ENCODE data around the gene HAUS7.

The HAUS7 gene

GRCh38 chrX:153450949-153451277, 19.5 kb downstream of the HAUS7 start:
- DNase-seq = no peak

- DNase-seq = no peak
These were observed 20.0 kb downstream of the HAUS7 start for GRCh38 chrX:153450114-153450948.

- DNase-seq = no peak
These were observed 20.8 kb downstream of the HAUS7 start for GRCh38 chrX:153449368-153450113.

DNA sequence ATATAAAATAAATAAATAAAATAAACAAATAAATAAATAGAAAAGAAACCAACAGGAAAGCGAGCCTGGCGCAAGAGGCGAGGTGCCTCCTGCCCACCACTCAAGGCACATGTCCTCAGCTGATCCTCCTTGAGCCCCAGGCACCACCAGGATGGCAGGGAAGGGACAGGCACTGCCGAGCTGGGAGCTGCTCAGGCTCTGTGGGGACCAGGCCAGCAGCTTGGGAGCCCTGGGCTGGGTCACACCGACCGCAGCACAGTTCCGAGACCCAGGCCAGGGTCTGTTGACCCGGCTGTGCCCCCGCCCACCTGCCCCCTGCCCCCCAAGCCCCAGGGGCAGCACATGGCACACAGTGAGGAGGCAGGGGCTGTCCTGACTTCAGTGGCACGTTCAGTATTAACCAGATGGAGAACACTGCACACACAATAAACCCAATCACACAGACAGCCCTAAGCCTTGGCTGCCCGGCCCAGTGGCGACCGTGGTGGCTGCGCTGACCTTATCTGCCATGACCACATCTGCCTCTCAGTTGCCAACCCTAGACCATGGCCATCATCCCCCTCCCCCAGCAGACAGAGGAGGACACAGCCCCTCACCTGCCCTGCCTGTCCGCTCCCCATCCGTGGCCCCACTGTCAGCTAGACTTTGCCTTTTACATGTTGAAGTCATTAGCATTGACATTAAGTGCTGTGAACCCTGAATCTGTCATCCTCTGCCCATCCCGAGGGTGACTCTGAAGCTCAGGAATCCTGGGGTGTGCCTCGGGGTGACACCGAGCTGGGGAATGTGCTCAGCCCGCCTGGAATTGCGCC, 21.6 kb downstream of the HAUS7 start:
- DNase-seq = no peak

DNA sequence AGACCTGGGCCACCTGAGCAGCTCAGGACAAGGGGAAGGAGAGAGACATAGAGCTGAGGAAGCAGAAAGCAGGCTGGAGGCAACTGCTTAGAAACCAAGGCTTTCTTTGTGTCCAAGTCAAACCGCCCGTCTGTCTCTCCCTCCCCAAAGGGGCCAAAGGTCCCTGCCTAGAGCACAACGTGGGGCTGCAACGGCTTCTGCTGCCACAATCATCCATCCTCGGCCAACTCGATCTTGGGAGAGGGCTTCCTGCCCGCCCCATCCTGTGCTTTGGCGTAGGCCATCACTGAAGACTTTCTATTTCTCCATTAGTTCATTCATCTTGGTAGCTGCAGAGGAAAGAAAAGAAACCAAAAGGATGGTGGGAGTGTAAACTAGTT, 22.8 kb downstream of the HAUS7 start:
- no peak for DNase-seq

- no peak for DNase-seq
These were observed 23.3 kb downstream of the HAUS7 start for GRCh38 chrX:153446950-153447580.

DNA sequence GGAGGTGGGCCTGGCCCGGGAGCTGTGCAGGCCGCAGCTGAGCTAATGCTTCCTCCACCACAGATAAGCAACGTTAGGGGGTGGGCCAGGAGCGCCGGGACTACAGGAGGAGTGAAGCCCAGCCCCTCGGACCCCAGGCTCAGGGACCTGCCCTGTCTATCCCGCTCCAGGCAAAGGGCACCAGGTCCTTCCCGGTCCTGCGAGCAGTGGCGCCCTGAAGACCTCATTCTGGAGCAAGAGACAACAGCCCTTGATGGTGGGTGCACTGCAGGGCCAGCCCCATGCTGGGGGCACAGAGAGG, 23.8 kb downstream of the HAUS7 start:
- DNase-seq = no peak

DNA sequence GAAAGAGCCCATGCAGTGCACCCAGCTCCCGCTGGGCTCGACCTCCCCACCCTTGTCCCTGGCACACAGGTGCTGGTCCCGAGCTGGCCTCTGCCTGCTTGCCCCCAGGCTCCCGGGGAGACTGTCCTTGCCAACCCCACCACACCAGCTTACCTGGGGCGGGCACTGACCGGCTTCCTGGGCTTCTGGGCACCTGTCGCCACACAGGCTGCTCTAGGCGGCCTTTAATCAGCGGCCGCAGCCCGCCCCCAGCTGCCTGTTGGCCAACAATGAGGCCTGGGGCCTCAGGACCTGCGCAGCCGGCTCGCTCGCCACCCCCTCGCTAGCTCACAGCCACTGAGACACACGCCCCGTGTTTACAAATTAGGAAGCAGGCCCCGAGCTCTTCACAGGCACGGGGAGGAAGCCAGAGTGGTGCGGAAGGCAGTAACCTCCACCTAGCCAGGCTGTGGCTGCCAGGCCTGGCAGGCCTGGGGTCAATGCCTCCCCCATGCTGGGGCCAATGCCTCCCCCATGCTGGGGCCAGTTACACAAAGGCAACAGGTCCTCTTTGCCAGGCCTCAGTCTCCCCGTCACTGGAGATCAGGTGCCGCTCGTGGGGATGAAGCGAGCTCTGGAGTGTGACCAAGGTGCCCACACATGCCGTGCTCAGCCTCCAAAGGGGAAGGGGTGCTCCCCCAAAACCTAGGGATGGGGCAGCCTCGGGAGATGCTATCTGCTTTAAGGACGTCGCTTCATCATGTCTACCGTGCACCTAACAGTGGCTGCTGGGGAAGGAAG, 24.3 kb downstream of the HAUS7 start, which contains the start of gene TREX2:
TREX2 (minus strand) TSS at position 201 of the 780 bp plus-strand sequence. CDS start 626 bp downstream, outside the sequence.
- DNase-seq = no peak

DNA sequence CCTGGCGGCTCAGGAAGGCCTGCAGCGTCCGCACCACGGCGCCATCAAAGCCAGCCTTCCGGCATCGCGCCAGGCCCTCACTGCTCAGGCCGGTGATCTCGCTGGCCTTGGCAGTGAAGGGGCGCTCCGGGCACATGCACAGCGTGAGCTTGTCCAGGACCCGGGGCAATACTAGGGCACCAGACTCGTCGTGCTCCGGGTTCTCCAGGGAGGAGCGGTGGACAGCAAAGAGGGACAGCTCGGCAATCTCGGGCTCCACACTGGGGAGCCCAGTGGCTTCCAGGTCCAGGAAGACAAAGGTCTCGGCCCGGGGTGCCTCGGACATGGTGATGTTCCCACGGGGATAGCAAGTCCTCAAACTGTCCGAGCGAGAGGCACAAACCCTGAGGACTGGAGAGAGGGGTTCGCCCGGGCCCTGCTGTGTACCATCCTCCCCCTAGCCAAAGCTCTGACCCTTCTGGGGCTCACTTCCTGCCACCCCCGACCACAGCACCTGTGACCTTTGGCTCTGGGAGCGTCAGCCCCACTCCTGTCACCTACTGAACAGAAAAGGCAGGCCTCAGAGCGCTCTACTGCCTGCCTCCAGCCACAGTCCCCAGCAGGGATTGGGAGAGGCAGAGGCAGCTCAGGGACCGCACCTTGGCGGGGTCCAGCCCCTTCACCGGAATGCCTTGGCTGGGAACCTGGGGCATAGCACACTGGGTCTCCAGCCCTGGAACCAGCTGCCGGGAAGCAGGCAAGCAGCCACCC, 25.1 kb downstream of the HAUS7 start:
- no peak for DNase-seq

GRCh38 chrX:153444333-153445011, 25.9 kb downstream of the HAUS7 start:
- no peak for DNase-seq

GRCh38 chrX:153443476-153444332, 26.7 kb downstream of the HAUS7 start:
- no peak for DNase-seq

GRCh38 chrX:153442463-153442862, 27.9 kb downstream of the HAUS7 start:
- no peak for DNase-seq

DNA sequence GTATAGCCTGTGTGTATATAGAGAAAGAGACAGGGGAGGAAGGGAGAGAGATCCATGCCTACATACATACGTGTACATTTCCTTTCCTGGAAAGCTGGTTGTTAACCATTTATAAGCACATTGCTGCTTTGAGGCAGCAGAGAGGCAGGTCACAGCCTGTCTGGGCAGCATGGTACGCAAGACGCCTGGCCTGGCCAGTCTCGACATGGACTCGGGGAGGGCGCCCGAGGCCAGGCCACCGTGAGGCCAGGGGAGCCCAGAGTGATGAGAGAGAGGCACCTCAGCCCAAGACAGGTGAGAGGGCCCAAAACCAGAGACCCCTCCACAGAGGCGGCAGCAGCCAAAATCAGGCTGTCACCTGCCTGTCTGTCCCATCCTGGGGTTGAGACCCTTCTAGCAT, 28.4 kb downstream of the HAUS7 start:
- no peak for DNase-seq

DNA sequence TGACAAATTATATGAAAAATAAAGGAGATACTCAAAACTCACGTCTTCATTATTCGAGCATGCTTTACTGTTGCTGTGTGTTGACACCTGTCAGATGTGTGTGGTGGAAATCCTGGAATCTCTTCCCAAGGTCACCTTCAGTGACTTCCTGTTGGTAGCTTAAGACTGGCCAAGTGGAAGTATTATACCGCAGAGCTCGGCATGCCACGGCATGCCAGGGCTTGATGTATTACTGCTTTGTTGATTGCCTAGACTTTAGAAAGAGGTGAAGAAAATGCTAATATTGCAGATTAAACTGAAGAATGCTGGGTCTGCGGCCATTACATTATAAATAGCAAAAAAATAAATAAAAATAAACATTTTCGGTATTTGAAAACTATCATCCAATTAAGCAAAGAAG, 29.1 kb downstream of the HAUS7 start:
- DNase-seq = no peak

- DNase-seq = no peak
These were observed 29.7 kb downstream of the HAUS7 start for GRCh38 chrX:153440556-153441135.

DNA sequence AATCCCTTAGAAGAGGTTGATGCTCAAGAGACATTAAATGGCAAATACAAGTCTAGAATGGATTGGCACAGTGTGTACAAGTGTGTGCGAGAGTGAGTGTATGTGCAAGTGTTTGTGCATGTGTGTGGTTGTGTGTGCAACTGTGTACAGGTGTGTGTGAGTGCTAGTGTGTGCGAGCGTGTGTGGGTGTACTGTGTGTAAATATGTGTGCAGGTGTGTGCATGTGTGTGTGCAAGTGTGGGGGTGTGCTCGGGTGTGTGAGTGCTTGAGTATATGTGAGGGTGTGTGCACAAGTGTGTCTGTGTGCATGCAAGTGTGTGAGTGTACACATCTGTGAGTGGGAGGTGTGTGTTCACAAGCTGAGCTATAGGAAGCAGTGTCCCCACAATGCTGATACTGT, 30.4 kb downstream of the HAUS7 start:
- no peak for DNase-seq

GRCh38 chrX:153438532-153438931, 31.8 kb downstream of the HAUS7 start:
- DNase-seq = peak; percentile 15

DNA sequence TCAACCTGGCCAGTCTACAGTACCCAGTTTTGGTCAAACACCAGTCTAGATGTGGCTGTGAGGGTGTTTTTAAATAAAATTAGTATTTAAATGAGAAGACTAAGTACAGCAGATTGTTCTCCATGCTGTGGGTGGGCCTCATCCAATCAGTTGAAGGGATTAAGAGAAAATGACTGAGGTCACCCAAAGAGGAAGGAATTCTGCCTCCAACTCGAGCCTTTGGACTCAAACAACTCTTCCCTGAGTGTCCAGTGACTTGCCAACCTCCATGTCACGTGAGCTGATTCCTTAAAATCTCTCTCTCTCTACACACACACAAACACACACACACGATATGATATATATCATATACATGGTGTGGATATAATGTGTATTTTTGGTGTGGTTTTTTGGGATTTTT, 34.5 kb downstream of the HAUS7 start:
- no peak for DNase-seq

DNA sequence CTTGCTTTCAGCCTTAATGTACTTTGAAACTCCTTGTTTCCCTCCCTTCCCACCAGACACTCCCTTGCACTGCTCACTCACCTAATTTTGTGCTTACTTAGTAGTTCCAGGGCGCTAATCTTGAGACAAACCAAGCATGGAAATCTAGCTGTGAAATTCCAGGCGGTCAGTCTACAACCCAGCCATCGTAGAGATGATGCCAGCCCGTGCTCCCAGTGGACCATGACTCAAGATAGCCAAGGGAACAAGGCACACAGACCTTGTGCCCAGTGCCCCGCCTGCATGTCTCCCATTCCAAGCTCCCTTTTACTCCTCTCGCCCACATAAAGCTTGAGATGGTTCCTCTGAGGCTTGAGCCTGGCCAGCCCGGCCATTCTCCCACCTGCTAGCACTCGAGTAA, 35.6 kb downstream of the HAUS7 start:
- DNase-seq = no peak
